Right ventricle myocardium superior (tissue), 1 donor: ENCODE results near the gene SUPT3H. TPM values are rescaled to one million over a fixed set of nuclear protein-coding genes. Genes with fewer than 3 reads are reported as not detected.
"Not testable (repeated sequence)": the region's sequence is repeated elsewhere in the genome, so short reads cannot be mapped to it uniquely, and the experiment has no call there.

ENCODE experiments used
- ATAC-seq: fragments of 200-7000 bp; cut with Tn5 transposase; one replicate; pipeline ENCODE4 v1.9.1; 2020; ENCODE audit warnings: mild to moderate bottlenecking; ENCODE audit not compliant: poor library complexity
- DNase-seq: peaks from one replicate; pipeline ENCODE4 v3.0.0-alpha.2; 2020
- intact Hi-C: fragments of 100-400 bp; cut with DNase I; formaldehyde crosslinking; loops from one replicate; pipeline ENCODE4 v1.11.2; 2022
- total RNA-seq: library from RNA; stranded (reverse); fragmentation: NEBNext Ultra II Directional; extraction: Animal tissue kit (Norgen Biotek cat#: 25700); gene quantifications from one replicate; pipeline ENCODE4 v1.2.1, GENCODE V29; 2021
- donor health status: DM: no; HTN: yes; CAD: no; lungs with severe emphysema.

Gene SUPT3H
- total RNA-seq, 1 donor from 2014 or later = 3.4 TPM

GRCh38 chr6:45054610-45055009, 323.1 kb downstream of the SUPT3H start:
- ATAC-seq = no peak
- intact Hi-C loops = no loop called here
- no peak for DNase-seq

GRCh38 chr6:45052325-45052724, 325.4 kb downstream of the SUPT3H start:
- ATAC-seq = no peak
- DNase-seq = no peak
- intact Hi-C loops = no loop called here

GRCh38 chr6:45049188-45049843, 328.4 kb downstream of the SUPT3H start:
- intact Hi-C loops = no loop called here
- DNase-seq = no peak
- ATAC-seq = no peak

- intact Hi-C loops = no loop called here
- ATAC-seq = no peak
- no peak for DNase-seq
Measured at GRCh38 chr6:45047573-45047972, 330.2 kb downstream of the SUPT3H start.

- DNase-seq (no peak), ATAC-seq (no peak)
- intact Hi-C loops = no loop called here
Measured at GRCh38 chr6:45045253-45045601, 332.5 kb downstream of the SUPT3H start.

GRCh38 chr6:45044510-45045252, 333.1 kb downstream of the SUPT3H start:
- ATAC-seq (no peak), DNase-seq (no peak)
- intact Hi-C loops = no loop called here

GRCh38 chr6:45044086-45044485, 333.6 kb downstream of the SUPT3H start:
- ATAC-seq (no peak), DNase-seq (no peak)
- intact Hi-C loops = no loop called here

GRCh38 chr6:45042673-45043072, 335.1 kb downstream of the SUPT3H start:
- intact Hi-C loops, DNase-seq, ATAC-seq: not testable (repeated sequence)

GRCh38 chr6:45038226-45038625, 339.5 kb downstream of the SUPT3H start:
- ATAC-seq (no peak), DNase-seq (no peak)
- intact Hi-C loops = no loop called here

- no peak for DNase-seq
- intact Hi-C loops = no loop called here
- ATAC-seq = no peak
Measured at GRCh38 chr6:45036103-45036502, 341.6 kb downstream of the SUPT3H start.

GRCh38 chr6:45032426-45032825, 345.3 kb downstream of the SUPT3H start:
- ATAC-seq (no peak), DNase-seq (no peak)
- intact Hi-C loops = no loop called here

- ATAC-seq (no peak), DNase-seq (no peak)
- intact Hi-C loops = no loop called here
Measured at GRCh38 chr6:45031601-45032000, 346.1 kb downstream of the SUPT3H start.

GRCh38 chr6:45027126-45027525, 350.6 kb downstream of the SUPT3H start:
- ATAC-seq = no peak
- intact Hi-C loops = no loop called here

GRCh38 chr6:45026003-45026516, 351.7 kb downstream of the SUPT3H start:
- DNase-seq (no peak), ATAC-seq (no peak)
- intact Hi-C loops = no loop called here

More at GRCh38 chr6:45027126-45027525, 350.6 kb downstream of the SUPT3H start:
- no peak for DNase-seq

- no peak for ATAC-seq
- intact Hi-C loops = no loop called here
- no peak for DNase-seq
Measured at GRCh38 chr6:45024610-45025009, 353.1 kb downstream of the SUPT3H start.

- DNase-seq = no peak
- intact Hi-C loops = no loop called here
- no peak for ATAC-seq
Measured at GRCh38 chr6:45021676-45022075, 356.1 kb downstream of the SUPT3H start.

- ATAC-seq = no peak
- intact Hi-C loops = no loop called here
- DNase-seq = no peak
Measured at GRCh38 chr6:45012687-45013086, 365.0 kb downstream of the SUPT3H start.

- no peak for ATAC-seq
Measured at GRCh38 chr6:45009576-45009975, 368.2 kb downstream of the SUPT3H start.

GRCh38 chr6:45006893-45007292, 370.8 kb downstream of the SUPT3H start:
- ATAC-seq = no peak
- intact Hi-C loops = no loop called here

More at GRCh38 chr6:45009576-45009975, 368.2 kb downstream of the SUPT3H start:
- DNase-seq = no peak
- intact Hi-C loops = no loop called here

GRCh38 chr6:45003961-45004360, 373.8 kb downstream of the SUPT3H start:
- ATAC-seq (no peak), DNase-seq (no peak)
- intact Hi-C loops = no loop called here

More at GRCh38 chr6:45006893-45007292, 370.8 kb downstream of the SUPT3H start:
- DNase-seq = no peak
